Activated CD4-positive, alpha-beta T cell treated with anti-CD3 and anti-CD28 coated beads, Interleukin-2, amount 50 U/mL, for 16 hours (primary cell): ENCODE data around the gene FGFR2.

ENCODE experiments used
- DNase-seq: peaks from one replicate; pipeline ENCODE4 v3.0.0-alpha.2; 2020

The FGFR2 gene

GRCh38 chr10:121598263-121599249 is at the start of gene FGFR2:
TSS of gene FGFR2 (minus strand) at chr10:121598444. CDS start at chr10:121593817, 4,627 bp downstream.
- peak; percentile 37 for DNase-seq

GRCh38 chr10:121647401-121647800 is 49.2 kb upstream of the FGFR2 start:
- DNase-seq = no peak

DNA sequence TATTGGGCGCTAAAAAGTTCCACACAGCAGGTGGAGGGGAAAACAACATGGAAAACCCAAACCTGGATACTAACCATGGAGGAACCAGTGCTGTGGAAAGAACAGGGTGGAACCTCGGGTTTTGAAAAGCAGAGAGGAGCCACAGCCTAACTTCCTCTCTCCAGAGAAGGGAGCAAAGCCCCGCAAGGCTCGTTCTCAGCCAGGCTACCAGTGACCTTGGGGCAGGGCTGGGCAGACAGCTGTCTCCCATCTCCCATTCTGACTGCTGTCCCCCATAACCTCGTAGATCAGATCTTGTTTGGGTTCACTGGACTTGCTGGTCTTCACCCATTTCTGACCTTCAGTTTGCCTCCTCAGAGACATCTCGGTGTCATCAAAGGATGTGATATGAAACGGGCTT is 47.5 kb upstream of the FGFR2 start:
- no peak for DNase-seq

- DNase-seq = no peak
Measured at GRCh38 chr10:121644501-121644900, 46.3 kb upstream of the FGFR2 start.

GRCh38 chr10:121640266-121640665 is 42.0 kb upstream of the FGFR2 start:
- DNase-seq = no peak

DNA sequence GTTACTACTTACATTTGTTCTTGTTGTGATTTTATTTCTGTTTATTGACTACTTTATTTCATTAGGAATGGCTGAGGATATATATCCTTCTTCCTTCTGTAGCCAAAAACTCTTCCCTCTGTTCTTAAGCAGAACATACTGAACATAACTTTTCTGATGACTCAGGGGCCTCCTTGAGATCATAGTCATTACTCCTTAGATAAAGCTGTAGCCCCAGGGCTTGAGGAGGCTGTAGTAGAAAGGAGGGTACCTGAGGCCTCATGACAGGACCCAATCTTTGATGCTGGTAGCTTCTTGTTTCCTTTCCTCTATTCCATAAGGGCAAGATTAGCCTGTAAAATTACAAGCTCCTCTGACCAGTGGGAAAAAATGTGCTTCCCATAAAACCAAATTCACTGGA is 41.2 kb upstream of the FGFR2 start:
- DNase-seq = no peak

- DNase-seq = no peak
Measured at GRCh38 chr10:121637437-121637836, 39.2 kb upstream of the FGFR2 start.

GRCh38 chr10:121633056-121633455 is 34.8 kb upstream of the FGFR2 start:
- no peak for DNase-seq

DNA sequence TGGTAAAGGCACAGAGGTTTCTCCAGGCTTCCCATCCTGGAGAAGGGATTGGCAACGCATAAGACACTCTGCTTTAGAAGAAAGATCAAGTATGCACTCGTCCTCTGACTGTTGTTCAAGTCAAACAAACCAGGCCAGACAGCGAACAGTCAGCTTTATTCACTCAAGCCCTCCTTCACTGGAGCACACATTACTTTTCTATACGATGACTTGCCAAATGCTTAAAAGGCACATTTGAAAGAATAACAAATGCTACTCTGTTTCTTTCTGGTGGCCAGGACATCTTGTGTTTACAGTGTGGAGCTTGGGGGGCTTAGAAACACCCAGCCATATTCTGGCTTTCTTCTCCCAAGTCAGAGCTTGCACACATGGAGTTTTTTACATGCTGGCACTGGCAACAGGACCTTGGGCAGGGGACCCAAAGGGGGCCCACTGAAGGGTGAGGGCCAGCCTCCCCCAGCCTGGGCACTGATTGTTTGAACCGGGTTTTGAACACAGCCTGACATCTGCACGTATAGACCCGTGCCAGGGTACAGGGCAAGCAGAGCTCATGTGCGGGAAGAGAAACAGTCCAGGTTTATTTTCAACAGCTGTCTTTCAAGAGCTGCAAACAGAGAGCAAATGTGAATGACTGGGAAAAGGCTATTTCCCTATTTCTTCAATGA is 33.3 kb upstream of the FGFR2 start:
- no peak for DNase-seq

DNA sequence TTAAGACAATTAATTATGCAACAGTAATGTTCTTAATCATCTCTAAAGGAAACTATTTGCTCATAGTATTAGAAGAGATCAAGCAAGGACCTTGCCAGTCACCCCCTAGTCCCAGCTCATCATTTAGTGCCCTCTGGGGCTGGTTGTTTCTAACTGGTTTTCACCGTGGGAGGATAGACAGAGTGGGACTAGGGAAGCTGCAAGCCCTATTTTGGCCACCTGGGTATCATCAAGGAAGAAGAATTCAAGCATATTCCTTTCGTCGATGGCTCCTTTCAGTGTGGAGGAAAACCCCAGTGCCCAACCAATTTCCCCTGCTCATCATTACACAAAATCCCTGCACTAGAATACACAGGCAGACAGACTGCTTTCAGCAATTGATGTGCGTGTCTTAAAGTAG is 30.6 kb upstream of the FGFR2 start:
- no peak for DNase-seq

- no peak for DNase-seq
Measured at GRCh38 chr10:121627876-121628581, 29.8 kb upstream of the FGFR2 start.

GRCh38 chr10:121624836-121625486 is 26.7 kb upstream of the FGFR2 start:
- DNase-seq = no peak

GRCh38 chr10:121618906-121619305 is 20.7 kb upstream of the FGFR2 start:
- DNase-seq = no peak

DNA sequence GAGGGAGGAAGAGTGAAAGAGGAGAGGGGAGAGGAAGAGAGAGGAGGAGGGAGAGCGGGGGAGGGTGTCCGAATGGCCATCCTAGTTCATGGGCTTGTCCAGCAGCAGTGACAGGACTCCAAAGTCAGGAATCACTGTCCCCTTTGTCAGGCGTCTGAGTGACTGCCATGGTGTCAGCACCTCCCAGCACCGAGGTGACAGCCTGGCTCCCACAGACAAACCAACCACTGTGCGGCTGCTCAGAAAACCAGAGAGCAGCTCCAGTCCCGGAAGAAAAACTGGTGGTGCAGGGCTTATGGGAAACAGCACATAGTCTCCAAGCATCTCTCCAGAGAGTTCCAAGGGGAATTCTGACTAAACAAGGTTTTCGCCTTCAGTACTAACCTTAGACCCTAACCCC is 18.9 kb upstream of the FGFR2 start:
- no peak for DNase-seq

DNA sequence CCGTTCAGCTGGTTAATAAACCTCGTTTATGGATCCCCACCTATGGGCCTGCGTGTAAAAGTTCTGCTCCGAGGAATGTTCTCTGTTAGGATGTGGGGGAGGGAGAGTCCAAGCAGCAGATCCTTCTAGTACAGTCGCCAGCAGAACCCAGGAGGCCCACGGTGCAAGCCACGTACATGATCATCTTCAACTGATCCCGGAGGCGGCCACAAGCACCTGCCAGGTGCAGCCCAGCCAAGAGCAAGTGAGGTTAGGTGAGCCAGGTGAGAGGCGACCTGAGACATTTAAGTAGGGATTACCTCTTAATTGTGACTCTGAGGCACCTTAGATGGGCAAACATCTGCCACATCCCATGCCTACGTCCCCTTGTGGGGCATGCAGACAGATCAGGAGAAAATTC is 18.0 kb upstream of the FGFR2 start:
- no peak for DNase-seq

DNA sequence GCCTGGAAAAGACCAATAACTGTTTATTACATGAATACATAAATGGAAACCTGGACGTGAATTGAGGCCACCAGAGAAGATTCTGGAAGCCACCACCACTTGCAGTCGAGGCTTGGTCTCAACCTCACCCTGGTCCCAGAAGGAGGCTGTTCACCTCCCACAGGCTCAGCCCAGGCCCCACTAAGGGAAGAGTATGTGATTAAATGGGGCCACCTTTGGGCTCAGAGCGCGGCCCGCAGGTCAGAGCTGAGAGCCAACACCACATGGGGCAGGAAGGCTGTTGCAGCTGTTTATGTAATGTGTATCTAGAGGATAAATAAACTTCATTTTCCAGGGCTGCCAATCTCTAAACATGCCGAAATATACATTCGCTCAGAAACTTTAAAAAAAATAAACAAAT is 17.6 kb upstream of the FGFR2 start:
- DNase-seq = no peak

DNA sequence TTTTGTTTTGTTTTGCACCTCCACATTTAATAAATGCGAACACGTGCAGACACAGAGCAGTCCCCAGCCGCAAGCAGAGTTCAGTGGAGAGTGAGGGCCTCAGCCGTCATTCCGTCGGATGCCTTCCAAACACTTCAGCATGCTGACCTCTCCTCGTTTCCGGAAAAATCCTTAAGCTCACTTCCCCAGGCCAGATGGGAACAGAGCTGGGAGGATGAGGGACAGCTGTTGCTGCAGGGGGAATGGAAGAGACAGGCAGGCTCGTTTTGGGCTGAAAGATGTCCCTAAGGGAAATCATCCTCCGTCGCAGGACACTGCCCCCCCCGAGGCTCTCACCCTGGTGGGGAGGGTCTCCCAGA is 17.2 kb upstream of the FGFR2 start:
- DNase-seq = no peak

- no peak for DNase-seq
Measured at GRCh38 chr10:121614613-121615434, 16.6 kb upstream of the FGFR2 start.

GRCh38 chr10:121613456-121613855 is 15.2 kb upstream of the FGFR2 start:
- no peak for DNase-seq

- DNase-seq = no peak
Measured at GRCh38 chr10:121611393-121612159, 13.3 kb upstream of the FGFR2 start.

DNA sequence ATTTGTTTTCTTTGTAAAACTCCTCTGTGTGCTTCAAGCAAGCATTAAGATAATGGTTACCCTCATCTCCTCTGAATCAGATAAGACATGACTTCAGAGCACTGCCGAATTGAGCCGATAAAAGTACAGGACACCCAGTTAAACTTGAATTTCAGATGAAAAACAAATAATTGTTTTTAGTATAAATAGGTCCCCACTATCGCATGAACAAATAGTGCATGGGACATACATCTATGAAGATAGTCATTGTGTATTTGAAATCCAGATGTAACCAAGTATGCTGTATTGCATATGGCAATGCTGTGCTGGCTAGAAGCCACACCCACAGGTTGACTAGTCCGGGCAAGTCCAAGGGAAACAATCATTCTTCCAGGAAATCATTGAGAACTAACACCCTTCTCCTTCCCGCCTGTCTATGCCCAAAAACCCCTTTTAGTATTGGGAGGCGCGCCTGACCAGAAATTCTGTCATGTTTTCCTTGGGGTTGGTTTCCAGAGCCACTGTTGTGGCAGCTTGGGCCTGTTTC is 12.6 kb upstream of the FGFR2 start:
- no peak for DNase-seq
